Endothelial cell (in vitro differentiated cells): ENCODE measurements around the gene RBP5. TPM values are rescaled to one million over a fixed set of nuclear protein-coding genes. Genes with fewer than 3 reads are reported as not detected.

ENCODE experiments used
- DNase-seq: peaks from one replicate; pipeline ENCODE4 v3.0.0; 2021; ENCODE audit warnings: low spot score
- H3K27ac Mint-ChIP-seq: one replicate; pipeline ENCODE4 v1.8.0; 2021; ENCODE audit warnings: mixed read lengths, inconsistent platforms; ENCODE audit not compliant: unreplicated experiment
- H3K27me3 Mint-ChIP-seq: one replicate; pipeline ENCODE4 v1.8.0; 2021; ENCODE audit warnings: mild to moderate bottlenecking, moderate library complexity, mixed read lengths, inconsistent platforms; ENCODE audit not compliant: unreplicated experiment
- H3K36me3 Mint-ChIP-seq: one replicate; pipeline ENCODE4 v1.8.0; 2021; ENCODE audit warnings: mild to moderate bottlenecking, low read depth, mixed read lengths, inconsistent platforms; ENCODE audit not compliant: unreplicated experiment
- H3K4me1 Mint-ChIP-seq: one replicate; pipeline ENCODE4 v1.8.0; 2021; ENCODE audit warnings: mild to moderate bottlenecking, mixed read lengths, inconsistent platforms; ENCODE audit not compliant: unreplicated experiment
- H3K4me3 Mint-ChIP-seq: one replicate; pipeline ENCODE4 v1.8.0; 2021; ENCODE audit warnings: mild to moderate bottlenecking, mixed read lengths, inconsistent platforms; ENCODE audit not compliant: unreplicated experiment
- H3K9me3 Mint-ChIP-seq: one replicate; pipeline ENCODE4 v1.8.0; 2021; ENCODE audit warnings: mixed read lengths, inconsistent platforms; ENCODE audit not compliant: unreplicated experiment
- total RNA-seq: library from RNA; stranded (reverse); fragmentation: NEBNext Ultra II Directional; extraction: Animal tissue kit (Norgen Biotek cat#: 25700); gene quantifications from one replicate; pipeline ENCODE4 v1.2.1, GENCODE V29; 2021; ENCODE audit not compliant: unreplicated experiment
- TF ChIP-seq, protein P1 (sequence below): fragments of 200-600 bp; sonication (generic); IDR thresholded peaks from one replicate; pipeline ENCODE4 v1.5.0; 2021; ENCODE audit warnings: antibody characterized with exemption; ENCODE audit not compliant: unreplicated experiment

RBP5 gene
- total RNA-seq, 1 donor from 2014 or later = 1.0 TPM

GRCh38 chr12:7078163-7078562 lies 50.5 kb downstream of the RBP5 start:
- peaks cover 29% of the 10 kb centered on the region for H3K4me1 Mint-ChIP-seq
- no peak overlapping the region for H3K27ac Mint-ChIP-seq
- peaks cover under 1% of the 10 kb centered on the region for H3K9me3 Mint-ChIP-seq
- no peak for DNase-seq
- peaks cover 10% of the 10 kb centered on the region for H3K27me3 Mint-ChIP-seq
- no peak overlapping the region for H3K4me3 Mint-ChIP-seq
- TF ChIP-seq, protein P1, sequence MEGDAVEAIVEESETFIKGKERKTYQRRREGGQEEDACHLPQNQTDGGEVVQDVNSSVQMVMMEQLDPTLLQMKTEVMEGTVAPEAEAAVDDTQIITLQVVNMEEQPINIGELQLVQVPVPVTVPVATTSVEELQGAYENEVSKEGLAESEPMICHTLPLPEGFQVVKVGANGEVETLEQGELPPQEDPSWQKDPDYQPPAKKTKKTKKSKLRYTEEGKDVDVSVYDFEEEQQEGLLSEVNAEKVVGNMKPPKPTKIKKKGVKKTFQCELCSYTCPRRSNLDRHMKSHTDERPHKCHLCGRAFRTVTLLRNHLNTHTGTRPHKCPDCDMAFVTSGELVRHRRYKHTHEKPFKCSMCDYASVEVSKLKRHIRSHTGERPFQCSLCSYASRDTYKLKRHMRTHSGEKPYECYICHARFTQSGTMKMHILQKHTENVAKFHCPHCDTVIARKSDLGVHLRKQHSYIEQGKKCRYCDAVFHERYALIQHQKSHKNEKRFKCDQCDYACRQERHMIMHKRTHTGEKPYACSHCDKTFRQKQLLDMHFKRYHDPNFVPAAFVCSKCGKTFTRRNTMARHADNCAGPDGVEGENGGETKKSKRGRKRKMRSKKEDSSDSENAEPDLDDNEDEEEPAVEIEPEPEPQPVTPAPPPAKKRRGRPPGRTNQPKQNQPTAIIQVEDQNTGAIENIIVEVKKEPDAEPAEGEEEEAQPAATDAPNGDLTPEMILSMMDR = no peak
- H3K36me3 Mint-ChIP-seq = peaks cover 3% of the 10 kb centered on the region

DNA sequence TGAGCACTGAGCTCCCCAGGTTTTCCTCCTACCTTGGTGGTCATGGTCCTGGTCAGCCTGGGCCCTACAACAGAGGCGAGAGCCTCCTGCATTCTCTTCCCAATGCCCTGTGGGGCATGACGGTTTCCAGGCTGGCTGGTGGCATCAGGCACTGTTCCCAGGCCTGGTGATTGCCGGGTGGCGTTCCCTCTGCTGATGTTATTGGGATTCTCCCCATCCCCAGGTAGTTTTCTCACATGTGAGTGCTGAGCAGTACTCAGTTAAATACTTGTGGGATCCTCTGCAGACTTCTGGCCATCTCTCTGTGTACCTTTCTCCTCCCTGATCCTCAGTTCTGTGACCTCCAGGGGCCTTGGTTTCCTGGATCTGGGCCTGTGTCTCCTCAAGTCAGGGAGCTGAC lies 52.2 kb downstream of the RBP5 start:
- H3K4me1 Mint-ChIP-seq = peaks cover 36% of the 10 kb centered on the region
- no peak overlapping the region for H3K27ac Mint-ChIP-seq
- H3K27me3 Mint-ChIP-seq = peaks cover 6% of the 10 kb centered on the region
- H3K9me3 Mint-ChIP-seq = no peaks in the 10 kb centered on the region
- no peaks in the 10 kb centered on the region for H3K36me3 Mint-ChIP-seq
- TF ChIP-seq, protein P1 = no peak
- DNase-seq = no peak
- H3K4me3 Mint-ChIP-seq = no peak overlapping the region

GRCh38 chr12:7075939-7076338 lies 52.8 kb downstream of the RBP5 start:
- no peak overlapping the region for H3K4me3 Mint-ChIP-seq
- DNase-seq = no peak
- no peaks in the 10 kb centered on the region for H3K36me3 Mint-ChIP-seq
- H3K9me3 Mint-ChIP-seq = no peaks in the 10 kb centered on the region
- TF ChIP-seq, protein P1 = no peak
- peak overlapping the region; percentile 2 for H3K27ac Mint-ChIP-seq
- peaks cover 36% of the 10 kb centered on the region for H3K4me1 Mint-ChIP-seq
- peaks cover 6% of the 10 kb centered on the region for H3K27me3 Mint-ChIP-seq

- H3K4me3 Mint-ChIP-seq = no peak overlapping the region
- H3K27me3 Mint-ChIP-seq = peaks cover 6% of the 10 kb centered on the region
- H3K27ac Mint-ChIP-seq = peak overlapping the region; percentile 78
- no peak for DNase-seq
- peaks cover 36% of the 10 kb centered on the region for H3K4me1 Mint-ChIP-seq
- no peaks in the 10 kb centered on the region for H3K36me3 Mint-ChIP-seq
- TF ChIP-seq, protein P1 = no peak
- H3K9me3 Mint-ChIP-seq = no peaks in the 10 kb centered on the region
Observed at GRCh38 chr12:7075518-7075917, 53.2 kb downstream of the RBP5 start.

DNA sequence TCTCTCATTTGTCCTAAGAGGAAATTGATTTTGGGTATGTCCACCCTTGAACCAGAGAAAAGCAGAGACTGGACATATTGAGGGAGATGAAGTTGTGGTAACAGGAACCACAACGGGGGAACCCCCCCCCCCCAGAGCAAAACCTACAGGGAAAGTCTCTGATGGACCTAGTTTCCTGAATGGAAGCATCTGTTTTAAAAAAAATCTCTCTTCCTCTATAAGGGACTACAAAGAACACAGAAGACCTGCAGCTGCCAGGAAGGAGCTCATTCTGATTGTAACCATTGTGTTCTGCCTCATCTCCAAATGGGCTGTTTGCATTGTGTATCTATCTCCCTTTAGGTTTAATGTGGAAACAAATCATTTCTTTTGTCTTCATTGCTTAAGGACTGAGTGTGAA lies 54.7 kb downstream of the RBP5 start:
- no peak for DNase-seq
- H3K9me3 Mint-ChIP-seq = no peaks in the 10 kb centered on the region
- peaks cover 6% of the 10 kb centered on the region for H3K27me3 Mint-ChIP-seq
- no peaks in the 10 kb centered on the region for H3K36me3 Mint-ChIP-seq
- H3K27ac Mint-ChIP-seq = peak overlapping the region; percentile 90
- H3K4me3 Mint-ChIP-seq = no peak overlapping the region
- TF ChIP-seq, protein P1 = no peak
- peaks cover 36% of the 10 kb centered on the region for H3K4me1 Mint-ChIP-seq

Other genes with a start within 250 kb of the RBP5 start
- gene LRRC23, start 224.1 kb downstream of the RBP5 start, total RNA-seq = 5.7 TPM
- 5.3 TPM for gene ENO2, start 214.3 kb downstream of the RBP5 start, total RNA-seq
- gene ATN1, start 200.9 kb downstream of the RBP5 start, total RNA-seq = 144 TPM
- not detected for gene RNU7-1, start 185.1 kb downstream of the RBP5 start, total RNA-seq
- 225 TPM for gene C12orf57, start 184.9 kb downstream of the RBP5 start, total RNA-seq
- 22.1 TPM for gene PTPN6, start 177.5 kb downstream of the RBP5 start, total RNA-seq
- gene PHB2, start 158.2 kb downstream of the RBP5 start, total RNA-seq = 288 TPM
- gene EMG1, start 158.0 kb downstream of the RBP5 start, total RNA-seq = 37.3 TPM
- 40.2 TPM for gene LPCAT3, start 110.4 kb downstream of the RBP5 start, total RNA-seq
- 5.8 TPM for gene C1S, start 68.2 kb downstream of the RBP5 start, total RNA-seq
- 1.4 TPM for gene C1R, start 36.4 kb downstream of the RBP5 start, total RNA-seq
- gene C1RL, start 19.7 kb downstream of the RBP5 start, total RNA-seq = 62.3 TPM
- gene CLSTN3, start 1.5 kb upstream of the RBP5 start, total RNA-seq = 134 TPM
- gene PEX5, start 60.8 kb upstream of the RBP5 start, total RNA-seq = 22.2 TPM
- gene ACSM4, start 175.2 kb upstream of the RBP5 start, total RNA-seq = not detected